ENCODE measurements around the gene EFEMP1.

DNA sequence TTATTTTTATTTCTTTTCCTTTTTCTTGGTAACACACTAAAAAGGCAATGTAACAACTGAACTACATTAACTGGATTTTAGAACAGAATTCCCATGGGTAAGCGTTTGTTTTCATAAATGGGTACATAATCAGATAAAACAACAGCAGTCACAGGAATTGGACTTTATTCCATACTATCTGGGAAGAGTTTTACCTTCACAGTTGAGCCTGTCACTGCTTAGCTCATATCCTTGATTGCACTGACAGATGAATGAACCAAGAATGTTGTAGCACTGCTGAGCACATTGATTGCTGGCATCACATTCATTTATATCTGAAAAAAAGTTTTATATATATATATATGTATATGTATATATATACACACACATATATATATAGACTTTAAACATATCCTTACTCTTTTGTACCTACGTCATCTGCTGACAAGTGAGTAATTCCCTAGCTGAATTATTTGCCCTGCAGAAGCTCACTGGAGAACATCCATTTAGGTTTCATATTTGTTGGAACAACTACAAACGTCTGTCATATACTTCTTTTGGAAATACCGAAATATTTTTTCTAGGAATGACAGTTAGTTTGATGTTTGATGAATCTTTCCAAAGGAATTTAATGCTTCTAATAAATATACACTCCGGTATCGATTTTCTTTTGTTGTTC is 47.0 kb downstream of the EFEMP1 start:
- no peak for TF ChIP-seq CHCHD3 (CRISPR knock-in tag; IDR thresholded peaks at IDR 0.05)
- TF ChIP-seq RBM39 (IDR thresholded peaks at IDR 0.05; ENCODE audit: low read depth, low read length, poor library complexity, severe bottlenecking) = no peak
- TF ChIP-seq TCF7 (IDR thresholded peaks at IDR 0.05; ENCODE audit: low read depth) = no peak
- TF ChIP-seq NFE2 (CRISPR knock-in tag; IDR thresholded peaks at IDR 0.05) = no peak
- TF ChIP-seq, protein P1, sequence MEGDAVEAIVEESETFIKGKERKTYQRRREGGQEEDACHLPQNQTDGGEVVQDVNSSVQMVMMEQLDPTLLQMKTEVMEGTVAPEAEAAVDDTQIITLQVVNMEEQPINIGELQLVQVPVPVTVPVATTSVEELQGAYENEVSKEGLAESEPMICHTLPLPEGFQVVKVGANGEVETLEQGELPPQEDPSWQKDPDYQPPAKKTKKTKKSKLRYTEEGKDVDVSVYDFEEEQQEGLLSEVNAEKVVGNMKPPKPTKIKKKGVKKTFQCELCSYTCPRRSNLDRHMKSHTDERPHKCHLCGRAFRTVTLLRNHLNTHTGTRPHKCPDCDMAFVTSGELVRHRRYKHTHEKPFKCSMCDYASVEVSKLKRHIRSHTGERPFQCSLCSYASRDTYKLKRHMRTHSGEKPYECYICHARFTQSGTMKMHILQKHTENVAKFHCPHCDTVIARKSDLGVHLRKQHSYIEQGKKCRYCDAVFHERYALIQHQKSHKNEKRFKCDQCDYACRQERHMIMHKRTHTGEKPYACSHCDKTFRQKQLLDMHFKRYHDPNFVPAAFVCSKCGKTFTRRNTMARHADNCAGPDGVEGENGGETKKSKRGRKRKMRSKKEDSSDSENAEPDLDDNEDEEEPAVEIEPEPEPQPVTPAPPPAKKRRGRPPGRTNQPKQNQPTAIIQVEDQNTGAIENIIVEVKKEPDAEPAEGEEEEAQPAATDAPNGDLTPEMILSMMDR (CRISPR knock-in tag; IDR thresholded peaks at IDR 0.05) = no peak
- TF ChIP-seq KAT7 (CRISPR knock-in tag; IDR thresholded peaks at IDR 0.05; ENCODE audit: borderline replicate concordance) = no peak
- no peak for TF ChIP-seq NFRKB (IDR thresholded peaks at IDR 0.05)
- TF ChIP-seq YEATS4 (CRISPR knock-in tag; IDR thresholded peaks at IDR 0.05; ENCODE audit: borderline replicate concordance) = no peak
- TF ChIP-seq SIN3A (IDR thresholded peaks at IDR 0.05; ENCODE audit: borderline replicate concordance, low read depth, low read length) = no peak
- TF ChIP-seq NR2C2 (CRISPR knock-in tag; IDR thresholded peaks at IDR 0.05; ENCODE audit: borderline replicate concordance) = no peak
- no peak for TF ChIP-seq ZBTB42 (CRISPR knock-in tag; IDR thresholded peaks at IDR 0.05)
